ACC112 (cell line): Measurements from ENCODE around the gene CLIP2.

Experiments
- H2AFZ ChIP-seq: fragments of 200-600 bp; sonication (generic); one replicate; pipeline ENCODE4 v1.6.0; 2017; ENCODE audit warnings: antibody characterized with exemption, low read length; ENCODE audit not compliant: unreplicated experiment
- H3K27ac ChIP-seq: fragments of 200-600 bp; sonication (generic); 2 replicates; pipeline ENCODE4 v1.5.1; 2014; ENCODE audit warnings: low read depth, mild to moderate bottlenecking, antibody characterized with exemption, low read length, moderate library complexity
- H3K27me3 ChIP-seq: fragments of 200-600 bp; sonication (generic); 2 replicates; pipeline ENCODE4 v1.6.1; 2014; ENCODE audit warnings: mild to moderate bottlenecking, antibody characterized with exemption, low read length, moderate library complexity, mixed read lengths; ENCODE audit not compliant: insufficient read depth
- H3K36me3 ChIP-seq: fragments of 200-600 bp; sonication (generic); 2 replicates; pipeline ENCODE4 v1.6.1; 2016; ENCODE audit warnings: mild to moderate bottlenecking, antibody characterized with exemption, low read length, moderate library complexity, mixed read lengths; ENCODE audit not compliant: insufficient read depth
- H3K4me1 ChIP-seq: fragments of 200-600 bp; sonication (generic); one replicate; pipeline ENCODE4 v1.6.1; 2016; ENCODE audit warnings: low read length, mixed read lengths; ENCODE audit not compliant: insufficient read depth, unreplicated experiment, control insufficient read depth
- H3K4me3 ChIP-seq: fragments of 200-600 bp; sonication (generic); 2 replicates; pipeline ENCODE4 v1.5.1; 2014; ENCODE audit warnings: mild to moderate bottlenecking, low read depth, low read length
- H3K79me2 ChIP-seq: fragments of 200-600 bp; sonication (generic); one replicate; pipeline ENCODE4 v1.6.0; 2016; ENCODE audit warnings: low read length; ENCODE audit not compliant: control insufficient read depth, unreplicated experiment, insufficient read depth

Gene CLIP2

DNA sequence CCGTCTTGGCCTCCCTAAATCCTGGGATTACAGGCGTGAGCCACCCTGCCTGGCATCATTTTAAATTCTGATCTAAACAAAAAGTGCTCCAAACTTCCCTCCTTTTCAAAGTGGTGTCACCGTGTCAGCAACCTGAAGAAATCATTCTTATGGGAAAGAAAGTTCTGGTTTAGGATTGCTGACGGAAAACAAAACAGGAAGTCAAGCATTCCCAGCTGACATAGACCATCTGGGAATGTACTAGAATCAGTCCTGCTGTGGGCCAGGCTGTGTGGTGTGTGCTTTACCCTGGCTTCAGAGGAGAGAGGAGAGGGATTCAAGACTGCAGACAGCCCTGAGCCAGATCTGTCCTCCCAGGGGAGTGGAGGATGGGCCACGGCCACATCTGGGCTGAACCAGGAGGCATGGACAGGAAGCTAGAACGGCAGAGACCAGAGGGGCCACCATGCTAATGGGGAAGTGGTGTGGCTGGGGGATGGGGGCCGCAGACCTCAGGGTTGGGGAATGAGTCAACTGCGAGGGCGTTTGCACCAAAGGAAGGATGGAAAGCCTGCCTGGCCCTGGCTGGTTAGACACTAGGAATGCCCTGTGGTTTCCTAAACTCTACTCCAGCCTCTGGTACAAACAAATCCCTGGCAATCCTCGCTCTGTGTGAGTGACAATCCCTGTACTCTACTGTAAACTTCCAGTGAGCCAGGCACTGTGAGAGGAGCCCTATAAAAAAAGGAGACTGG lies 16.7 kb upstream of the CLIP2 start:
- peak overlapping the region; percentile 50 for H2AFZ ChIP-seq
- no peaks in the 10 kb centered on the region for H3K79me2 ChIP-seq
- H3K4me3 ChIP-seq: no peak overlapping the region
- no peaks in the 10 kb centered on the region for H3K27me3 ChIP-seq
- H3K27ac ChIP-seq: peak overlapping the region; percentile 98
- peaks cover 17% of the 10 kb centered on the region for H3K4me1 ChIP-seq
- no peaks in the 10 kb centered on the region for H3K36me3 ChIP-seq

DNA sequence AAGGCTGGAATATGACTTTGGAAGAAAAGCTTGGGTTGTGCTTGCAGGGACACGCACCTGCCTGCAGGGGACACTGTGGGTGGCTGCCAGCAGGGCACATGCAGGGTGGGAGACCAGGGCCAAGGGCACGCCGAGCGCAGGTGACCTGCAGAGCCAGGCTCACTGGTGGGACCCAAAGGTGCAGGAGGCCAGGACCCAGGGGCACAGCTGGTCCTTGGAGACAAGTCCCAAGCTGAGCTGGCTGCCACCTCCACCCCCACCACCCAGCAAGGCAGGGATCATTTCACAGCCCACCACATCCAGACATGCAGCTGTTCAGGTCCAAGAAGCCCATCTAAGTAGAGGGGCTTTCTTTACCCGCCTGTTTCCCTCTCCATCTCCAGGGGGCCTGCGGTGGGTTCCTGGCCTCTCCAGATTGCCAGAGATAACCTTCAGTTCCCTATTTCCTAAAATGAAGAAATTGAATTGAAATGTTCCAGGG lies 13.8 kb upstream of the CLIP2 start:
- Histone ChIP-seq H3K4me1 (peaks cover 26% of the 10 kb centered on the region), H3K79me2 (no peaks in the 10 kb centered on the region), H3K36me3 (no peaks in the 10 kb centered on the region), H3K27me3 (no peaks in the 10 kb centered on the region), H3K27ac (no peak overlapping the region), H2AFZ (no peak overlapping the region), H3K4me3 (no peak overlapping the region)

DNA sequence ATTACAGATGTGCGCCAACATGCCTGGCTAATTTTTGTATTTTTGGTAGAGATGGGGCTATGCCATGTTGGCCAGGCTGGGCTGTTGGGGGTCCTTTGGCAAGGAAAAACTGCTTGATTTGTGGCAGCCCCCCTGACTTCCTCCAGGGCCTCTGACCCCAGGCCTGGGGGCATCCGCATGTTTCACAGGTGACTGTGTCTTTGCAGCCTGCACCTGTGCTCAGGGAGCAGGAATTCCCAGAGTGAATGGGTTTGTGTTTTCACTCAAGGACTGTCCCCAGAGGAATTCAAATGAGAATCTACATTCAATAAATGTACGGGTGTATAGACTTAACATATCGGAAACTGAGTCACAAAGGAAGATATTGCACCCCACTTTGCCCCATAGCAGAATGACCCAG lies 11.6 kb upstream of the CLIP2 start:
- Histone ChIP-seq H3K4me1 (peaks cover 28% of the 10 kb centered on the region), H3K4me3 (no peak overlapping the region), H3K27ac (no peak overlapping the region)

DNA sequence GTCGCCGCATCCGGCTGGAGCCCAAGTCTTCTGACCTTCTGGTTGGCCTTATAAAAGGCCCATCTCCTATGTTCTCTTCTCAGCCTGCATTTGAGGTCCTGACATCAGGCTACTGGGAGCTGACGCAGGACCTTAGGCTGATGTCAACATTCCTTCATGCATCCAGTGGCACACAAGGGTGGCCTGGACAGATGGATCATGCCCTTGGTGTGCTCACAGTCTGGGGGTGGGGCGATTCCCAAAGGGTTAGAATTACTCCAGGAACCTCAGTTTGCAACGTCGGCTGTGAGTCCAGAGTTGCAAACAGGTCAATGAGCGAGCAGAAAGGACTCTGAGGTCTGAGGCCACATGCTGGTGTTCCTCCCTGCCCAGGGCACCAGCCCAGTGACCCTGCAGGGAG lies 8.2 kb upstream of the CLIP2 start:
- Histone ChIP-seq H2AFZ (no peak overlapping the region), H3K79me2 (no peaks in the 10 kb centered on the region), H3K27ac (peak overlapping the region; percentile 99), H3K4me3 (no peak overlapping the region), H3K27me3 (no peaks in the 10 kb centered on the region), H3K36me3 (no peaks in the 10 kb centered on the region), H3K4me1 (peaks cover 19% of the 10 kb centered on the region)

More for the DNA sequence above, 11.6 kb upstream of the CLIP2 start:
- Histone ChIP-seq H3K79me2 (no peaks in the 10 kb centered on the region), H3K36me3 (no peaks in the 10 kb centered on the region), H2AFZ (no peak overlapping the region), H3K27me3 (no peaks in the 10 kb centered on the region)

DNA sequence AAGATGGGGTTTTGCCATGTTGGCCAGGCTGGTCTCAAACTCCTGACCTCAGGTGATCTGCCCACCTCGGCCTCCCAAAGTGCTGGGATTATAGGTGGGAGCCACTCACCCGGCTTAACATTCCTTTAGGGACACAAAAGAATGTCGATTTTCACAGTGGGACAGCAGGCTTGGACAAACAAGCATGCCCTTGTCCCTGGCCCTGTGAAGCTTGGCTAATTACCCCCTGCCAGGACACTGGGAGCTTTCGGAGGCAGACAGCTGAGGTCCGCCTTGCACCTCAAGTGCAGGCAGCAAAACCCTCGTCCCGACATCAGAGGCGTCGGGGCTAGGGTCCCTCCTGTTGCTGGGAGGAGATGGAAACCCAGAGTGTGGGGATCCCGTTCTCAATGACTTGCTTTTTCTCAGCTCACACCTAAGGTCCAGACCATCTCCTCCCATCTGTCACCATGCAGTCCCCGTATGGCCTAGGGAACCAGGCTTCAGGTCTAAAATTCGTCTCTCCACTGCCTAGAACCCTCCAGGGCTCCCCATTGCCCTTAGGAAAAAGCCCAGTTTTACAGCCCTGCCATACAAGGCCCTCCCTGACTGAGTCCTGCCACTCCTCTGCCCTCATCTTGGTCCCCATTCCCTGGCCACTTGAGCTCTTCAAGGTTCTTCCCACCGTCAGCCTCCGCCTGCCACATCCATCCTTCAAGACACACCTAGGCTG lies 6.3 kb upstream of the CLIP2 start:
- Histone ChIP-seq H3K36me3 (no peaks in the 10 kb centered on the region), H2AFZ (no peak overlapping the region), H3K4me1 (peaks cover 19% of the 10 kb centered on the region), H3K27ac (no peak overlapping the region), H3K79me2 (no peaks in the 10 kb centered on the region), H3K27me3 (no peaks in the 10 kb centered on the region), H3K4me3 (no peak overlapping the region)

DNA sequence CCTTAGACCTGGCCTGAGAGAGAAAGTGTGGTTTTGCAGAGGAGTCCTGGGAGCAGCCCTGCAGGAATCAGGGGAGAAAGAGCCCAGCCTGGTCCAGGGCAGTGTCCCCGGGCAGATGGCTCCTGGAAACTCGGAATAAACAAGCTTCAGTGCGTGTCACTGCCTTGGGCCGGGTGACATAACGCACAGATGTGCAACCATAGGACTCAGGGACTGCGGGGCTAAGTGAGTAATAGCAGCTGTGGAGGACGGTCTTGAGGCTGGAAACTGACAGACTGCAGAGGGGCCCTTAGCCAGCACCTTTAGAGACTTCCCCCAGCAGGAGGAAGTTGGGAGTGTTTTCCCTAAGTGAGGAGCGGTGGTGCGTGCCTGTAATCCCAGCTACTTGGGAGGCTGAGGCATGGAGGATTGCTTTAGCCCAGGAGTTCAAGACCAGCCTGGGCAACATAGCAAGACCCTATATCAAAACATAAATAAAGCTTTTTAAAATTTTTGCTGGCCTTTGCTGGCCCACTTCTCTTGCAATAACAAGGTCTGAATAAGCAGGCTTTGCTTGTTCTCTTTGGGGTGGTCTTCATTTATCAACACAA lies 5.3 kb upstream of the CLIP2 start:
- peaks cover 21% of the 10 kb centered on the region for H3K4me1 ChIP-seq
- H3K79me2 ChIP-seq: no peaks in the 10 kb centered on the region
- H3K4me3 ChIP-seq: no peak overlapping the region
- no peak overlapping the region for H3K27ac ChIP-seq
- no peaks in the 10 kb centered on the region for H3K36me3 ChIP-seq
- H3K27me3 ChIP-seq: no peaks in the 10 kb centered on the region
- no peak overlapping the region for H2AFZ ChIP-seq

DNA sequence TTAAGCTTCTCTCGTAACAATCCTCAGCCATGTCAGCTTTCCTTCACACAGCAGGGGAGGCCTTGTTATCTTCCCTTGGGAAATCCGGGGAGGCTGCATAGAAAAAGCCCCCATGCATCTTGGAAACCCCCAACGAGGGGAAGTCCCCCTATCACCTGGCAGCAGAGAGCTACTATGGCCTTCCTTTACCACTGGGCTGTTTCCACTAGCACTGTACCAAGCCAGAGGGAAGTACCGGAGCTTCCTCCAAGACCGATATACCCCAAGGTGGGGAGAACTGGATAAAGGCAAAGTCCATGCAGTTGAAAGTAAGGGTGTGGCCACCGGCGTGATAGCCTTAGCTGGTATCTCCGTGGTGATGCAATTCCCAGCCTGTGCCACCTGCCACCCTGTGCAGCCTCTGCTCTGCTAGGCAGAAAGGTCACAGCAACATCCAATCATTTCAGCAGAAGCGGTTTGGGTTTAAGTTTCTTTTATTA lies 4.4 kb upstream of the CLIP2 start:
- Histone ChIP-seq H3K4me1 (peaks cover 19% of the 10 kb centered on the region), H3K27ac (no peak overlapping the region), H2AFZ (no peak overlapping the region), H3K79me2 (peaks cover 2% of the 10 kb centered on the region), H3K36me3 (no peaks in the 10 kb centered on the region), H3K27me3 (no peaks in the 10 kb centered on the region), H3K4me3 (no peak overlapping the region)

DNA sequence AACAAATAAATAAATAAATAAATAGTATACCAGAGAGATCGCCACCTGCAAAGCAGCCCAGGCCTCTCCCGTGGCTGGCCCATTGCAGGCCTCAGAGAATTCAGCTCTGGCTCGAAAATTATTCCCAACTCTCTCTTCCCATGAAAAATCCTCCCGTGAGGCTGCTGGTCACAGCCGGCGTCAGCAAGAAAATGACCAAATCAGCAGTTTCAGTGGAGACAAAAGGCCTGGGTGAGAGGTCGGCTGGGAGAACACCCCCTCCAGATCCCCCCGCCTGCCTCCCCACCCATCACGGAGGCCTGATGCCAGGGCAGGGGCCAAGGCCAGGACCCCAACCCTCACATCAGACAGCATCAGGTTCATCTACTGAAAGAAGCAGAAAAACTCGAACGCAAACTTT lies 3.1 kb upstream of the CLIP2 start:
- Histone ChIP-seq H3K27ac (no peak overlapping the region), H3K4me3 (no peak overlapping the region), H3K4me1 (peaks cover 6% of the 10 kb centered on the region), H3K27me3 (no peaks in the 10 kb centered on the region), H2AFZ (no peak overlapping the region), H3K36me3 (no peaks in the 10 kb centered on the region), H3K79me2 (peaks cover 14% of the 10 kb centered on the region)

DNA sequence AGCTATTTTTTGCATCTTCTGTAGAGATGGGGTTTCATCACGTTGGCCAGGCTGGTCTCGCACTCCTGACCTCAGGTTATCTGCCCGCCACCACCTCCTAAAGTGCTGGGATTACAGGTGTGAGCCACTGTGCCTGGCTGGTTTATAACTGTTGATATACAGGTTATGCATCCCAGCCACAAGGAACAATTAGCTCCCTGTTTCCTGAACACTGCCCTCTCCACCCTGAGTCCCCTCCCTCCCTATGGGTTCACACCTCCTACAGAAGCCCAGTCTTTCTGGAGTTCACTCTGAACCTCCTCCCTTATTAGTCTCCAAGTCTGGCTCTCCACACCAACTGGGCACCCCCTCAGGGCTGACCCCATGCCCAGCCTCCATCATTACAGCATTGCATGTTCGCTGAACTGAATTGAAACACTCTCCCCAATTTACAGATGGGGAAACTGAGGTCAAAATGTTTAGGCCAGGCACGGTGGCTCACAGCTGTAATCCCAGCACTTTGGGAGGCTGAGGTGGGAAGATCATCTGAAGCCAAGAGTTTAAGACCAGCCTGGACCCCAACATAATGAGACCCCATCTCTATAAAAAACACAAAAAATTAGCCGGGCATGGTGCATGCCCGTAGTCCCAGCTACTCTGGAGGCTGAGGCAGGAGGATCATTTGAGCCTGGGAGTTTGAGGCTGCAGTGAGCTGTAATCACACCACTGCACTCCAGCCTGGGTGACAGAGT lies 1.7 kb upstream of the CLIP2 start:
- Histone ChIP-seq H3K27me3 (no peaks in the 10 kb centered on the region), H3K36me3 (no peaks in the 10 kb centered on the region), H3K4me3 (no peak overlapping the region), H3K27ac (no peak overlapping the region), H2AFZ (no peak overlapping the region), H3K79me2 (peaks cover 23% of the 10 kb centered on the region), H3K4me1 (peaks cover 3% of the 10 kb centered on the region)
